Esophagus squamous epithelium (tissue), 4 donors: ENCODE measurements around the gene FKTN.

Experiments used
- POLR2A ChIP-seq, 4 donors: fragments of 450-650 bp; IDR thresholded peaks; one replicate each; pipeline ENCODE4 v1.6.1; 2017; ENCODE audit warnings: antibody characterized with exemption in 4 of 4, mild to moderate bottlenecking in 4 of 4, moderate library complexity in 3 of 4
- TF ChIP-seq, protein P1 (sequence below), 6 experiments: fragments of 450-650 bp in 4 of 6; fragments of 200-600 bp in 2 of 6; sonication (generic) in 2 of 6; IDR thresholded peaks; one replicate each; pipeline ENCODE4 v1.5.1; 2016 to 2019; ENCODE audit warnings: antibody characterized with exemption in 6 of 6, mild to moderate bottlenecking in 4 of 6, moderate library complexity in 4 of 6

DNA sequence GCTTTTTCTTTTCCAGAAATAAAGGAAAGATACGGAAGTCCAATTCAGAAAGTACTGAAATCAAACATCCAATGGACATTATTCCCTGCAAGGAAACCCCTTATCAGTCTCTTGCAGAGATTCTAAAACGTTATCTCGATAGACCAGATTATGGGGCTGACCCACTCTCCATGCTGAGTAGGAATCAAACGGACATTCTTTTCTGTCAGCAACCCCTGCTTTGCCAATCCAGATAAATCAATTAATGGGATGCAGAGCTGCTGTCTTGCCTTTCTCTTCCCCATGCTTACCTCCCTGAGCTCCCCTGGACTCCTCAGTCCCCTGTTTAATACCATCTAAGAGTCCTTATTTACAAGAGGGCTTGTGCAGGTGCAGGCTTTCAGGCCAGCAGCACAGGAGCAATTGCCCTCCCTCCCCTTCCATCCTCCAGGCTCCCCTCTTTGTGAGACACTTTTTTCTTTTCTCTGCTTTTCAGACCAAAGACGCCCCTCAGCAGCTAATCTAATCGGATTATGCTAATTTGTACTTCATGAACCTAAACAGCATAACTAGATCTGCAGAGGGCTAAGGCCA lies 118.5 kb downstream of the FKTN start:
- TF ChIP-seq POLR2A (IDR thresholded peaks at IDR 0.05): no peak
- TF ChIP-seq, protein P1, sequence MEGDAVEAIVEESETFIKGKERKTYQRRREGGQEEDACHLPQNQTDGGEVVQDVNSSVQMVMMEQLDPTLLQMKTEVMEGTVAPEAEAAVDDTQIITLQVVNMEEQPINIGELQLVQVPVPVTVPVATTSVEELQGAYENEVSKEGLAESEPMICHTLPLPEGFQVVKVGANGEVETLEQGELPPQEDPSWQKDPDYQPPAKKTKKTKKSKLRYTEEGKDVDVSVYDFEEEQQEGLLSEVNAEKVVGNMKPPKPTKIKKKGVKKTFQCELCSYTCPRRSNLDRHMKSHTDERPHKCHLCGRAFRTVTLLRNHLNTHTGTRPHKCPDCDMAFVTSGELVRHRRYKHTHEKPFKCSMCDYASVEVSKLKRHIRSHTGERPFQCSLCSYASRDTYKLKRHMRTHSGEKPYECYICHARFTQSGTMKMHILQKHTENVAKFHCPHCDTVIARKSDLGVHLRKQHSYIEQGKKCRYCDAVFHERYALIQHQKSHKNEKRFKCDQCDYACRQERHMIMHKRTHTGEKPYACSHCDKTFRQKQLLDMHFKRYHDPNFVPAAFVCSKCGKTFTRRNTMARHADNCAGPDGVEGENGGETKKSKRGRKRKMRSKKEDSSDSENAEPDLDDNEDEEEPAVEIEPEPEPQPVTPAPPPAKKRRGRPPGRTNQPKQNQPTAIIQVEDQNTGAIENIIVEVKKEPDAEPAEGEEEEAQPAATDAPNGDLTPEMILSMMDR (IDR thresholded peaks at IDR 0.05): no peak
